ENCODE data around the gene RAB6B. TPM values are rescaled to one million over a fixed set of nuclear protein-coding genes. Genes with fewer than 3 reads are reported as not detected.

The RAB6B gene
- total and polyA plus RNA-seq, 7 experiments from 2014 or later, result 0.14 to 1.2 (median 0.22) TPM; not detected in 3

DNA sequence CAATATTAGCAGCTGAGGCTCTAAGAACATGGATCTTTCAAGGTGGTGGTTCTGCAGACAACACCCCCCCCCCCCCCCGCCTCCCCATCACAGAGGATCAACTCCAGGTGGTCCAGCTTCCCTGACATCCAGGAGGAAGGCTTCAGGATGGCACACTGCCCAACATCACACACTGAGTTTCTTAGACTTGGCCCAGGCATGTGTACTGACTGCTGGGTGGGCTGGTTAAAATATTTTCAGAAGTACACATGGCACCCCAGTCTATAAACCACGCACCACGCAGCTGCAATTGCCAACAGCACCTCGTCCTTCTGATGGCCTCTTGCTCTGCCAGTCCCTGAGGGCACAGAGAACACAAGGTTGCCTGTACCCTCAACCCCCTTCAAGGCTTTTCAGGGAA lies 68.0 kb downstream of the RAB6B start:
- CTCF ChIA-PET, result no interaction called here
- DNase-seq (no peak), ATAC-seq (no peak)
- no peaks in the 10 kb centered on the region for H3K4me1 ChIP-seq (ENCODE audit: control insufficient read depth in 2 of 2, insufficient read depth in 2 of 2, low read length in 2 of 2)
- Mint-ChIP-seq H3K9me3 (no peaks in the 10 kb centered on the region), H3K27me3 (peaks cover 0 to 4% (median 0%) of the 10 kb centered on the region in 5 donors), H3K27ac (no peak overlapping the region), H3K4me1 (no peaks in the 10 kb centered on the region), H3K36me3 (peaks cover 4 to 34% (median 19%) of the 10 kb centered on the region in 5 donors), H3K4me3 (no peak overlapping the region)
- H3K9me3 ChIP-seq (ENCODE audit: control insufficient read depth in 2 of 3, low read length in 3 of 3), result no peaks in the 10 kb centered on the region
- intact Hi-C loops (cut with micrococcal nuclease), result loop anchor here in 1 of 2 donors (1.0 kb wide), 1 partner anchor 48 kb away; no protein-coding TSS in a partner anchor
- no peaks in the 10 kb centered on the region for H3K27me3 ChIP-seq (ENCODE audit: control insufficient read depth in 2 of 2, insufficient read depth in 2 of 2, low read length in 2 of 2)
- peaks cover 3 to 30% (median 5%) of the 10 kb centered on the region in 3 experiments for H3K36me3 ChIP-seq (ENCODE audit: control insufficient read depth in 2 of 3, insufficient read depth in 3 of 3, low read length in 3 of 3)
- POLR2A ChIA-PET, result no interaction called here
- no peak overlapping the region for H3K4me3 ChIP-seq (ENCODE audit: low read length)
- no peak overlapping the region for H3K27ac ChIP-seq (ENCODE audit: low read depth, low read length)

DNA sequence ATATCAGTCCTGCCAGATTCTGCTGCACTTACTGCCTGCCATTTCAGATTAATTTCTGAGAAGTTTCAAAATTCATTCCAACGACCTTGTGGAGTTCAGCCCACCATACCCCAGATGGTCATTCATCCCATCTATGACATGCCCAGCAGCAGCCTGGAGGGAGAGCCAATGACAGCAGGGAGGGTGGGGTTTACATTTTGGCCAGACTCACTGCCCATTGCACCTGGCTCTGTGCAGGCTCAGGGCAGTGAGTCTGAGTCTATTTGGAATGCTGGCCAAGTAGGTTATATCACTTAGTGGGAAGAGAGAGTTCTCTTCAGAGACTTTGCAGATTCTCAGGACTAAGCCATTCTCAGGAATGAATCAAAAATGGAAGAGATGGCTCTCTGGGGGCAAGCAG lies 68.5 kb downstream of the RAB6B start:
- Mint-ChIP-seq H3K27ac (peak overlapping the region in 3 of 9 donors; percentile 41 to 64 (median 62)), H3K4me1 (no peaks in the 10 kb centered on the region), H3K4me3 (no peak overlapping the region), H3K9me3 (no peaks in the 10 kb centered on the region), H3K27me3 (peaks cover 0 to 4% (median 0%) of the 10 kb centered on the region in 5 donors), H3K36me3 (peaks cover 8 to 37% (median 23%) of the 10 kb centered on the region in 5 donors)
- H3K4me1 ChIP-seq (ENCODE audit: control insufficient read depth in 2 of 2, insufficient read depth in 2 of 2, low read length in 2 of 2), result no peaks in the 10 kb centered on the region
- no peaks in the 10 kb centered on the region for H3K9me3 ChIP-seq (ENCODE audit: control insufficient read depth in 2 of 3, low read length in 3 of 3)
- ChIA-PET CTCF (no interaction called here), POLR2A (no interaction called here)
- no peak for ATAC-seq
- no peak overlapping the region for H3K4me3 ChIP-seq (ENCODE audit: low read length)
- H3K27me3 ChIP-seq (ENCODE audit: control insufficient read depth in 2 of 2, insufficient read depth in 2 of 2, low read length in 2 of 2), result no peaks in the 10 kb centered on the region
- H3K27ac ChIP-seq (ENCODE audit: low read depth, low read length), result no peak overlapping the region
- H3K36me3 ChIP-seq (ENCODE audit: control insufficient read depth in 2 of 3, insufficient read depth in 3 of 3, low read length in 3 of 3), result peaks cover 3 to 36% (median 5%) of the 10 kb centered on the region in 3 experiments
- intact Hi-C loops (cut with micrococcal nuclease), result no loop called here
- no peak for DNase-seq

DNA sequence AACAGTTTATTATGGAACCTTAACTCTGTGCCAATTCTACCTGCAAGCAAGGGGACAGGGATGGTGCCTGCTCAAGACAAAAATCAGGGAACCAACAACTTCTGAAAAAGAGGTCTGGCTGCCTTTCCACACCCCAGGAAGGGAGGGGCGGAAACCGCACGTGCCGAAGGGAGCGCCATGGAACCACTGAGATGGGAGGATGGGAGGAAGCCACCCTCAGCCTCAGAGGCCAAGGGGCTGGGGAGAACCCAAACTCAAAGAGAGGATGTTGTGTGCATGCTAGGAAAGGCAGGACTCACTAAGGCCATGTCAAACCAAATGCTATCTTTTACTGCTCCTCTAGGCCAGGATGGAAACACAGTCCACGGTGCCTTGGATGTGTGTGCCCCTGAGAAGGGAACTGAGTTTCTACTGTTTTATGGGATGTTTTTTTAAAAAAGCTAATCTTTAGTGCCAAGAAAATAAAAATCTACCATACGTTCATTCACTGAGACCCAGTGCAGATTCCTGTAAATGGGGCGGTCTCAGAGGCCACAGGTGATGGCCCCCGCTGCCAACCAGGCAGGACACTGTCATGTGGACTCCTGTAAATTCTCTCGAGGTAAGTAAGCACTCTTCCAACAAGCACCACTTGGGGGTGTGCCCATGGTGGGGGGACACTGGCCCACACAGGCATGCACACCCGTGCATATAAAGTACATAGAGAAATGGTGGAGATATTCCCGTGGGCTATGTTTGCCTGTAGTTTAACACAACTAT lies 69.5 kb downstream of the RAB6B start:
- no peak overlapping the region for H3K4me3 ChIP-seq (ENCODE audit: low read length)
- peaks cover 5 to 45% (median 12%) of the 10 kb centered on the region in 3 experiments for H3K36me3 ChIP-seq (ENCODE audit: control insufficient read depth in 2 of 3, insufficient read depth in 3 of 3, low read length in 3 of 3)
- no peaks in the 10 kb centered on the region for H3K4me1 ChIP-seq (ENCODE audit: control insufficient read depth in 2 of 2, insufficient read depth in 2 of 2, low read length in 2 of 2)
- H3K9me3 ChIP-seq (ENCODE audit: control insufficient read depth in 2 of 3, low read length in 3 of 3), result no peaks in the 10 kb centered on the region
- ATAC-seq (no peak), DNase-seq (no peak)
- no peaks in the 10 kb centered on the region for H3K4me1 Mint-ChIP-seq
- no peaks in the 10 kb centered on the region for H3K27me3 ChIP-seq (ENCODE audit: control insufficient read depth in 2 of 2, insufficient read depth in 2 of 2, low read length in 2 of 2)
- peaks cover 0 to 4% (median 0%) of the 10 kb centered on the region in 5 donors for H3K27me3 Mint-ChIP-seq
- CTCF ChIA-PET, result no interaction called here
- no peak overlapping the region for H3K4me3 Mint-ChIP-seq
- H3K36me3 Mint-ChIP-seq, result peaks cover 9 to 44% (median 23%) of the 10 kb centered on the region in 5 donors
- POLR2A ChIA-PET, result no interaction called here
- H3K27ac Mint-ChIP-seq, result peak overlapping the region in 1 of 9 donors; percentile 15
- H3K27ac ChIP-seq (ENCODE audit: low read depth, low read length), result no peak overlapping the region
- no peaks in the 10 kb centered on the region for H3K9me3 Mint-ChIP-seq
- intact Hi-C loops (cut with micrococcal nuclease), result no loop called here

DNA sequence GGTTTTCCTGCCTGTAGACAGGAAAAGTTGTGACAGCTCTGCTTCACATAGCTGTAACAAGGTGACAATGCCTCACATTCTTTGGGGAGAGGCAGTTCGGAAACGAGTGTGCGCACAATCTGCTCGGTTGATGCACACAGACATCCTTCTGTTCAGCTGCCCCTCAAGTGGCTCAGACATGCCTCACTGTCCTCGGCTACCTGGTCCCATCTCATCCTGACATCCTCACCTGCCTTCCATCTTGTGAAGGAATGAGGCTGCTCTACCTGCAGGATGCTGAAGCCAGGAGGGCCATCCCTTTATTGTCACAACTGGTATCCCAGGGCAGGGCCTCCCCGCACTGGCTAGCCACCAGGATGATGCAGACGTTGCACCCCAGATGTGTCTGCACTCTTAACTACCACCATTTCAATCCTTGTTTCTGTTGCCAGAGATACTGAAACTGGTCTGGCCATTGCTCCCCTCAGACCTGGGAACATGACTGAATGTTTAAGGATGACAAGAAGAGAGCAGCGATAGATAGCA lies 70.7 kb downstream of the RAB6B start:
- ChIA-PET CTCF (no interaction called here), POLR2A (no interaction called here)
- Mint-ChIP-seq H3K4me3 (no peak overlapping the region), H3K9me3 (no peaks in the 10 kb centered on the region), H3K4me1 (no peaks in the 10 kb centered on the region), H3K36me3 (peaks cover 17 to 56% (median 24%) of the 10 kb centered on the region in 5 donors), H3K27me3 (no peaks in the 10 kb centered on the region), H3K27ac (peak overlapping the region in 2 of 9 donors; percentile 2 to 49)
- intact Hi-C loops (cut with micrococcal nuclease), result loop anchor here in 1 of 2 donors (5.0 kb wide), 1 partner anchor 163 kb away; the partner anchor contains the start of gene TOPBP1
- no peaks in the 10 kb centered on the region for H3K4me1 ChIP-seq (ENCODE audit: control insufficient read depth in 2 of 2, insufficient read depth in 2 of 2, low read length in 2 of 2)
- DNase-seq (no peak), ATAC-seq (no peak)
- no peaks in the 10 kb centered on the region for H3K27me3 ChIP-seq (ENCODE audit: control insufficient read depth in 2 of 2, insufficient read depth in 2 of 2, low read length in 2 of 2)
- no peaks in the 10 kb centered on the region for H3K9me3 ChIP-seq (ENCODE audit: control insufficient read depth in 2 of 3, low read length in 3 of 3)
- peaks cover 6 to 57% (median 22%) of the 10 kb centered on the region in 3 experiments for H3K36me3 ChIP-seq (ENCODE audit: control insufficient read depth in 2 of 3, insufficient read depth in 3 of 3, low read length in 3 of 3)
- no peak overlapping the region for H3K4me3 ChIP-seq (ENCODE audit: low read length)
- H3K27ac ChIP-seq (ENCODE audit: low read depth, low read length), result no peak overlapping the region

DNA sequence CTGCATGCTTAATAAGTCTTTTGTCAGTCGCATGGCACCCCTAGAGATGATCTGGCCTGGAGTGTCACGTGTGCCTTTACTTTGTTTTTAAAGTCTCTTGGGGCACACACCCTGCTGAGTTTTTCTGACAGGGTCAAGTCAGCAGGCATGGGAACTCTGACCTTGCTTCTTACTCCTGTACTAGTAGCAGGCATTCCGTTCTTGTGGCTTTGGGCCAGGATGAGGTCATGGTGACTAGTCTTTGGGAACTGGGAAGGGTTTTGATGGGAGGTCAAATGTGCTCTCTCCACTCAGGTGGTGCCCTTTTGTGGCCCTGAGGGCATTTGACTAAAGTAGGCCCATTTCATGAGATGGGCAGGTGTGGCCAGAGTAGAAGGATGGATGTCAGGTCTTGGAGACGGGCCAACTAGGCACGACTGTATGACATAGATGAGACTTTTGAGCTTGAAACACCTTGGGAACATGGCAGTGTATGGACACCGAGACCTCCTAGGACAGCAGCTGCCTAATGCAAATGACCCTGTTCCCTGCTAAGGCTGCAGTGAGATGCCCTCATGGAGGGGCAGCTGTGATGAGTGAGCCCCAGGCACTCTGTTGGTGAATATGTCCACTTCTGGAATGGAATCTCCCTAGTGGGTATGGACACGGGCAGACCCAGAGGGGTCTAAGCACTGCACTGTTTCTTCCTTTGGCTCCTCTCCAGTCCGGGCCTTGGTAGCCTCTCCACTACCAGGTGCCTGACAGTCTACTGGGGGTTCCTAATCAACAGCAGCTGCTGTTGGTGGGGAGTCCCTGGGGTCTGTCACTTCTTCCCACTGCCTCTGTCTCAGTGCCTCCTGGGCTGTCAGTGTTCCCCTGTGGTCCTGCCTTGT lies 73.7 kb downstream of the RAB6B start:
- Mint-ChIP-seq H3K4me3 (no peak overlapping the region), H3K27me3 (no peaks in the 10 kb centered on the region), H3K36me3 (peaks cover 17 to 66% (median 31%) of the 10 kb centered on the region in 5 donors), H3K4me1 (peaks cover 0 to 6% (median 3%) of the 10 kb centered on the region in 7 donors), H3K27ac (peak overlapping the region in 2 of 9 donors; percentile 10 to 23), H3K9me3 (no peaks in the 10 kb centered on the region)
- no peaks in the 10 kb centered on the region for H3K4me1 ChIP-seq (ENCODE audit: control insufficient read depth in 2 of 2, insufficient read depth in 2 of 2, low read length in 2 of 2)
- H3K9me3 ChIP-seq (ENCODE audit: control insufficient read depth in 2 of 3, low read length in 3 of 3), result no peaks in the 10 kb centered on the region
- ATAC-seq (no peak), DNase-seq (no peak)
- no peak overlapping the region for H3K27ac ChIP-seq (ENCODE audit: low read depth, low read length)
- POLR2A ChIA-PET, result no interaction called here
- CTCF ChIA-PET, result no interaction called here
- H3K36me3 ChIP-seq (ENCODE audit: control insufficient read depth in 2 of 3, insufficient read depth in 3 of 3, low read length in 3 of 3), result peaks cover 13 to 77% (median 30%) of the 10 kb centered on the region in 3 experiments
- intact Hi-C loops (cut with micrococcal nuclease), result loop anchor here in 1 of 2 donors (5.0 kb wide), 1 partner anchor 160 kb away; the partner anchor contains the start of gene TOPBP1
- H3K4me3 ChIP-seq (ENCODE audit: low read length), result no peak overlapping the region
- H3K27me3 ChIP-seq (ENCODE audit: control insufficient read depth in 2 of 2, insufficient read depth in 2 of 2, low read length in 2 of 2), result no peaks in the 10 kb centered on the region

DNA sequence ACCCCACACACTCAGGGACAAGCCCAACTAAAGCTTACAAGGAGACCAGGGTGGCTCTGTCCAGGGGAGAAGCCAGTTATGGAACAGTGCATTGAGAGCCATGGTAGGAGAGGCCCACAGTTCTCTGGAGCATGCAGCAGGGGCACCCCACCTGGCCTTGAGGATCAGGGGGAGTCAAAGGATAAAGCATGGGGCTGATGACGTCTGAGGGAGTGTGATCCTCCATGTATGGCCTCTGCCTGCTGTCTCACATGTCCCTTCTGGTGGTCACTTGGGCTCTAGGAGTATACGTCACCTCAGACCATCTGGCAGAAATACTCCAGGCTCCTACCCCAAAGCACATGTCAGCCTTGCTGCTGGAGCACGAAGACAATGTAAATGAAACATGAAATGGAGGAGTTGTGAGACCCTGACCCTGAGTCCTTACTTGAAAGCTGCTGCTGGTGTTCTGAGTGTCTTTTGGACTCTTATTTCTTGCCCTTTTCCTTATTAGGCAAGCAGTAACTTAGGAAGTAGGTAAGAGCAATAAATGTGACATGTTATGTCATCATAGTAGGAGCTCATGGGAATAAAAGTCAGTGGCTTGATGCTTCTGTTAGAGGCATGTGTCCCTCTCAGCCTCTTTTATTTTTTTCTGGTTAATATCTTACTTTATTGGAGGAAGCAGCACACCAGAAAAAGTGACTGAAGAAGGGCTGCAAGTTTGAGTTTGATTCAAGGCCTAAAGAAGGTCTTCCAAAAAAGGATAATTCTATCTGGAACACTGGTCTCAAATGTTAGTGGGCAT lies 74.6 kb downstream of the RAB6B start:
- intact Hi-C loops (cut with micrococcal nuclease), result loop anchor here in 1 of 2 donors (5.0 kb wide), 1 partner anchor 159 kb away; the partner anchor contains the start of gene TOPBP1
- peaks cover 17 to 84% (median 30%) of the 10 kb centered on the region in 3 experiments for H3K36me3 ChIP-seq (ENCODE audit: control insufficient read depth in 2 of 3, insufficient read depth in 3 of 3, low read length in 3 of 3)
- H3K27me3 ChIP-seq (ENCODE audit: control insufficient read depth in 2 of 2, insufficient read depth in 2 of 2, low read length in 2 of 2), result no peaks in the 10 kb centered on the region
- ATAC-seq (no peak), DNase-seq (no peak)
- no peaks in the 10 kb centered on the region for H3K9me3 ChIP-seq (ENCODE audit: control insufficient read depth in 2 of 3, low read length in 3 of 3)
- no peaks in the 10 kb centered on the region for H3K4me1 ChIP-seq (ENCODE audit: control insufficient read depth in 2 of 2, insufficient read depth in 2 of 2, low read length in 2 of 2)
- H3K27me3 Mint-ChIP-seq, result no peaks in the 10 kb centered on the region
- no peak overlapping the region for H3K27ac ChIP-seq (ENCODE audit: low read depth, low read length)
- H3K4me1 Mint-ChIP-seq, result peaks cover 0 to 6% (median 3%) of the 10 kb centered on the region in 7 donors
- H3K4me3 ChIP-seq (ENCODE audit: low read length), result no peak overlapping the region
- H3K27ac Mint-ChIP-seq, result peak overlapping the region in 1 of 9 donors; percentile 82
- ChIA-PET CTCF (no interaction called here), POLR2A (no interaction called here)
- no peak overlapping the region for H3K4me3 Mint-ChIP-seq
- no peaks in the 10 kb centered on the region for H3K9me3 Mint-ChIP-seq
- peaks cover 17 to 64% (median 31%) of the 10 kb centered on the region in 5 donors for H3K36me3 Mint-ChIP-seq
